ENCODE results near the gene LHB.
"Not testable (repeated sequence)": the region's sequence is repeated elsewhere in the genome, so short reads cannot be mapped to it uniquely, and the experiment has no call there.

Gene LHB

DNA sequence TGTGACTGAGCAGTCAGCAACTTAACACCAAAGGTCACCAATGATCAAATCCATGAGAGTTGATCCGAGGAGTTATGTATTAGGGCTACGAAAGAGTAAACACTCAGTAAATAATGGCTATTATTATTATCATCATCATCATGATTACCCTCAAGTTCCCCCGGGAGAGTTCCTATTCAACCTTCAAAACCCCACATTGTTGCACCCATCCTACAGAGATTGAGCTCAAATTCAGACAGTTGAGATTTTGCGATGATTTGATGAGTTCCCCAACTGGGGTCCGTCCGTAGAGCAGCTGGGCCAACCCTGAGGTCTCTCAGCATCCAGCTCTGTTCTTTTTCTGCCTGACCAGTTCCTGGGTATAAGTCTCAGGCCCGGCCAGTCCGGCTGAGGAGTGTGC lies 21.2 kb upstream of the LHB start:
- not testable (repeated sequence) for DNase-seq

DNA sequence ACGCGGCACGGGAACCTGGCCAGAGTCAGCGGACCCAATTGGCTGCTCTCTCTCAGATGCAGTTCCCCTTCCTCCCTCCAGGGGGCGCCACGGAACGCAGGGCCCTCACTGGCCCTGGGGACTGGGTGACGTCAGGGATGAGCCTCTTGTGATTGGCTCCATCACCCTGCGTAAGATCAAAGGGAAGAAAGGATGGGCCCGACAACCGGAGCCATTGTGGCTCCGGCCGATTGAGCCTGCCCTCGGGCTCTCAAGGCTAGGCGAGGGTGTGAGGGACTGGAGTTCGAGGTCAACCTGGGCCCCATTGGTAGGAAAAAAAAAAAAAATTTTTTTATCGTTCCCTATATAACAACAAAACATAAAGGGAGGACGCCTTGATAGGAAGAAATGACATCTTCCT lies 19.9 kb upstream of the LHB start, which contains the start of gene CGB1:
Gene CGB1, minus strand, starts transcription at position 81 of the 400 bp plus-strand sequence. CDS start 184 bp downstream, outside the sequence.
- peak; percentile 43 to 65 for DNase-seq

DNA sequence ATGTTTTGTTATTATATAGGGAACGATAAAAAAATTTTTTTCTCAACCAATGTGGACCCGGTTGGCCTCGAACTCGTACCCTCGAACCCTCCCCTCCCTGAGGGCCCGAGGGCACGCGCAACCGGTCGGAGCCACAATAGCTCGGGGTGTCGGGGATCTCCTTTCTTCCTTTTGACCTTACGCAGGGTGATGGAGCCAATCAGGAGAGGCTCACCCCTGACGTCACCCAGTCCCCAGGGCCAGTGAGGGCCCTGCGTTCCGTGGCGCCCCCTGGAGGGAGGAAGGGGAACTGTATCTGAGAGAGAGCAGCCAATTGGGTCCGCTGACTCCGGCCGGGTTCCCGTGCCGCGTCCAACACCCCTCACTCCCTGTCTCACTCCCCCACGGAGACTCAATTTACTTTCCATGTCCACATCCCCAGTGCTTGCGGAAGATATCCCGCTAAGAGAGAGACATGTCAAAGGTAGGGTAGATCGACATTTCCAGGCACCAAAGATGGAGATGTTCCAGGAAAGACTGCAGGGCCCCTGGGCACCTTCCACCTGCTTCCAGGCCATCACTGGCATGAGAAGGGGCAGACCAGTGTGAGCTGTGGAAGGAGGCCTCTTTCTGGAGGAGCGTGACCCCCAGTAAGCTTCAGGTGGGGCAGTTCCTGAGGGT lies 14.9 kb upstream of the LHB start, which contains the start of gene CGB2:
Gene CGB2, plus strand, starts transcription at position 249 of the 660 bp plus-strand sequence. Its CDS starts 206 bp downstream, at position 455.
- DNase-seq = peak; percentile 58 to 81

DNA sequence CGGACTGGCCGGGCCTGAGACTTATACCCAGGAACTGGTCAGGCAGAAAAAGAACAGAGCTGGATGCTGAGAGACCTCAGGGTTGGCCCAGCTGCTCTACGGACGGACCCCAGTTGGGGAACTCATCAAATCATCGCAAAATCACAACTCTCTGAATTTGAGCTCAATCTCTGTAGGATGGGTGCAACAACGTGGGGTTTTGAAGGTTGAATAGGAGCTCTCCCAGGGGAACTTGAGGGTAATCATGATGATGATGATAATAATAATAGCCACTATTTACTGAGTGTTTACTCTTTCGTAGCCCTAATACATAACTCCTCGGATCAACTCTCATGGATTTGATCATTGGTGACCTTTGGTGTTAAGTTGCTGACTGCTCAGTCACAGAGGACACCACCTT lies 13.4 kb upstream of the LHB start:
- DNase-seq = not testable (repeated sequence)

DNA sequence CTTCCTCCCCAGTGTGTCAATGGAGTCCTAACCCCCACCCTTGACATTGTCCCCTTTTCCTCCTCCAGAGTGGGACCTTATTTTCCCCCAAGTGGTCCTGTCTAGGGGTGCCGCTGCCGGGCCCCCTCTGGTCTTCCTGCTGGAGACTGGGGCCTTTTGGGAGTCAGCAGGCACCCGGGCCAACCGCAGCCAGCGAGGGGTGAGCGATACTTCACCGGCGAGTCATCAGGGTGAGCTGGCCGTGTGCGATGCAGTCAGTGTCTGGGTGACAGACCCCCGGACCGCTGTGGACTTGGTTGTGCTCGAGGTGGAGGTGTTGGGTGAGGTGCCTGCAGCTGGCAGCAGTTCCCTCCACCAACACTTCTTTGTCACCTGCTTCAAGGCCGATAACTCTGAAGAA lies 12.9 kb upstream of the LHB start:
- not testable (repeated sequence) for DNase-seq

DNA sequence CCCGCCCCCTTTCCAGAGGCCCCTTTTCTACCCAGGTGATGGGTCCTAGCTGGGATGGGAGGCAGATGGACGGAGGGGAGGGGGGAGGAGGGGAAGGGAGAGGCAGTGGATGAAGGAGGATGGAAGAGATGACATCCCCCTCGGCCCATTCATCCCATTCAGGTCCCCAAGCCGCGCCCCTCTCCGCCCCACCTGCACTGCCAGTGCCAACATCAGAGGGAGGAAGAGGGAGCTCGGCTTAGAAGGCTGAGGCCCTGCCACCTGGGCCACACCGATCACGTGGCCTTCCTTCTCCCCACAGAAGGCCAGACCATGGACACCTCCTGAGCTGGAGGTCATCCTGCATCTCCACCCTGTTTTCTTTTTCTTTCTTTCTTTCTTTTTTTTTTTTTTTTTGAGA lies 11.8 kb upstream of the LHB start:
- not testable (repeated sequence) for DNase-seq

DNA sequence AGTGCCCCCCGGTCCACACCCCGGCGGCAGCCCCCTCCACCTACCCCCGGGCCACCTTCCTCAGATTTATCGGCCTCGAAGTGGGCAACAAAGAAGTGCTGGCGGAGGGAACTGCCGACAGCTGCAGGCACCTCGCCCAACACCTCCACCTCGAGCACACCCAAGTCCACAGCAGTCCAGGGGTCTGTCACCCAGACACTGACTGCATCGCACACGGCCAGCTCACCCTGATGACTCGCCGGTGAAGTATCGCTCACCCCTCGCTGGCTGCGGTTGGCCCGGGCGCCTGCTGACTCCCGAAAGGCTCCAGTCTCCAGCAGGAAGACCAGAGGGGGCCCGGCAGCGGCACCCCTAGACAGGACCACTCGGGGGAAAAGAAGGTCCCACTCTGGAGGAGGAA lies 8.7 kb upstream of the LHB start:
- not testable (repeated sequence) for DNase-seq

DNA sequence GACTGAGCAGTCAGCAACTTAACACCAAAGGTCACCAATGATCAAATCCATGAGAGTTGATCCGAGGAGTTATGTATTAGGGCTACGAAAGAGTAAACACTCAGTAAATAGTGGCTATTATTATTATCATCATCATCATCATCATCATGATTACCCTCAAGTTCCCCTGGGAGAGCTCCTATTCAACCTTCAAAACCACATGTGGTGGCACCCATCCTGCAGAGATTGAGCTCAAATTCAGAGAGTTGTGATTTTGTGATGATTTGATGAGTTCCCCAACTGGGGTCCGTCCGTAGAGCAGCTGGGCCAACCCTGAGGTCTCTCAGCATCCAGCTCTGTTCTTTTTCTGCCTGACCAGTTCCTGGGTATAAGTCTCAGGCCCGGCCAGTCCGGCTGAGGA lies 8.2 kb upstream of the LHB start:
- not testable (repeated sequence) for DNase-seq

DNA sequence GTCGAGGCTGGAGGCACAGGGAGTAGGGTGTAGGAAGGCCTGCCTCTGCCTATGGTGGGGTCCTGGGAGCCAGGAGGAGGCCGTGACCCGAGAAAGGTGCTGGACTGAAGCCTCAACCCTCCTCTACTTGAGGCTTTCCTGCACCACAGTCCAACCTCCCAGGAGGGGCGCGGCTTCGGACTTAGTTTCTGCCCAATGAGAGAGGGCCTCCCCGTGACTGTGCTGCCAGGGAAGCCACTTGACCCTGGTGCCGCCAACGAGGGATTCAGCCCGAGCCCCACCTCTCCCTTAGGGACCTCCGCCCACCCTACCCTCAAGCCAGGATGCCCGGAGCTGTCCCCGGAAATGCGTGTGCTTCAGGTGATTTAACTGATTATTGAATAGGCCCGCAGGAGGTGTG lies 7.3 kb upstream of the LHB start, which contains the start of gene CGB3:
Gene CGB3, minus strand, starts transcription at position 101 of the 400 bp plus-strand sequence. CDS start 362 bp downstream, outside the sequence.
- not testable (repeated sequence) for DNase-seq

DNA sequence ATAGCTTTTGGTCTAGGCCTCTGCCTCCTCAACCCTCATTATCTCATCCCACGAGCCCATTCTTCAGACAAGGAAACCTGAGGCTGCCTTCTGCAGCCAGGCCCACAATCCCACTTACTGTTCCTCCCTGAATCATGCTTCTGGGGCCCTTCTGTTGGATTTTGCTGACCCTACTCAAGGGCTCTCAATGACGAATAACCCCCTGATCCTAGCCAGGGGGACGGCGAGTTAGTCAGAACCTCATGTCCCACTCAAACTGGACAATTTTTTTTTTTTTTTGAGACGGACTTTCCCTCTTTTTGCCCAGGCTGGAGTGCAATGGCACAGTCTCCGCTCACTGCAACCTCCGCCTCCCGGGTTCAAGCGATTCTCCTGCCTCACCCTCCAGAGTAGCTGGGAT lies 5.2 kb upstream of the LHB start:
- no peak for DNase-seq

DNA sequence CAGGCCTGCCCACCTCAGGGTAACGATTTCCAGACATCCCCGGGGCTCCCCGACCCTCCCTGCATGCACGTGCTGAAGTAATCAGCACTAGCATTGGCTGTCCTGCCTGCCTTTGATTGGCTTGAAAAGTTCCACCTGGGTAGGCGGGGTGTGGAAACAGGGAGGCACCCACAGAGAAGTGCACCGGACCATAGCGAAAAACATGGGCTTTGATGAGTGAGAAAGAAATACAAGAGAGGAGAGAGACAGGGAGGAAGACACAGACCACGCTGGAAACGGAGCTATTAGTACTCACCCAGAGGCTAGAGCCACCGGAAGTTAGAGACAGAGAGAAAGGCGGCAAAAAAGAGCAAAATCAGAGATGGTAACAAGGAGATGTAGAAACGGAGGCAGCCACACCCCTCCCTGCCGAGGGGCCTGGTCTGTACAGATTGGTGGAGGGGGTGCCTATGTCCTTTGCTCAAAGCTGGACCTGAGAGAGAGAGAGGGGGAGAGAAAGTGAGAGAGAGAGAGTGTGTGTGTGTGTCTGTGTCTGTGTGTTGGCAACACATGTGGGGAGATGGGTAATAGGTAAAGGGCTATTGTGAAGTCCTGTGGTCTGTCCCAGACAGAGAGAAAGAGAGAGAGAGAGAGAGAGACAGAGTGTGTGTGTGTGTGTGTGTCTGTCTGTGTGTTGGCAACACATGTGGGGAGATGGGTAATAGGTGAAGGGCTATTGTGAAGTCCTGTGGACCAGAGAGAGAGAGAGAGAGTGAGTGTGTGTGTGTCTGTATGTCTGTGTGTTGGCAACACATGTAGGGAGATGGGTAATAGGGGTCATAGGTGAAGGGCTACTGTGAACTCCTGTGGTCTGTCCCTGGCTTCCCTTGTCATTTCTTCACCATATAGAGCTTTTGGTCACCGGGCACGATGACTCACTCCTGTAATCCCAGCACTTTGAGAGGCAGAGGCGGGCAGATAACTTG lies 4.3 kb upstream of the LHB start:
- DNase-seq = no peak

DNA sequence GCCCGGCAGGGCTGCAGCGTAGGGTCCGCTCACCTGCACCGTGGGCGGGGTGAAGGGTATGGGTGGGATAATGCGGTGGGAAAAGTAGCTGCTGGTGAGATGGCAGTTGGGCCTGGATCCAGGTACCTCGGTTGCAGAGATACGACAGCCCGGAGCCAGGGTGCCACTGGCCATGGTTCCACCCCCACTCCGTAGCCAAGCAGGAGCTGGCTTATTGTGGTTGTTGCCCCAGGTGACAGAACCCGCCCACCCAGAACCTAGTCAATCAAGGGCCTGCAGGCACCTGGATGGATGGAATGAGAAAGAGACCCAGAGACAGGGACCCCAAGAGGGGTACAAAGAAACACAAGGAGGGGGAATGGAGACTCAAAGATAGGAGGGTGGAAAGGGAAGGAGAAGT lies 3.5 kb upstream of the LHB start:
- DNase-seq = no peak

DNA sequence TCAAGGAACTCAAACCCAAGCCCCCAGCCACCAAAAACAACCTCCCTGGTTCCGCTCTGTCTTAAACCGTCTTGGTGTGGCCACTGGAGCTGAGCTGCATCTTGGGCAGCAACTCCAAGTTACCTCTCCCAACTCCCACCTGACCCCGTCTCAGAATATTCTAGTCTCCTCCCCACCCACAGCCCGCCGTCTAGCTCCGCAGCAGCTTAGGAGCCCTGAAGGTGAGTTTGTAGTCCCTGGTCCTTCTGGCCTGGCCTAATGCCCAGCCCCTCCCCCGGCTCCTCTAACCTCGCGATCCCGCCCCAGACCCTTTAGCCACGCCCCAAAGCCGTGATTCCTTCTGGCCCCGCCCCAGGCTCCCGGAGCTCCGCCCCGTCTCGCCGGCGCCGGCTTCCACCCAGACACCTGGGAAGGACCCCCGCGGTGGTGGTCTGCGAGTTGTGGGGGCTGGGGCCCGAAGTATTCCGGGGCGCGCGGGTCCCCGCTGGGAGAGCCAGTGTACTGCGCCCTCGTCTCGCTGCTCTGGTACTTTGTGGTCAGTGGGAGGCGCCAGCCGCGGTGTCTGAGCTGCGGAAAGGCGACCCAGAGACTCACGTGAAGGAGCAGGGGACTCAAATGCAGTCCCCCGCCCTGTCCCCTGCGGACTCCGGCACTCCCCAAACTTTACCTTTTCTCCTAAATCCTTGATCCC lies 2.5 kb upstream of the LHB start:
- peak; percentile 65 to 74 for DNase-seq

DNA sequence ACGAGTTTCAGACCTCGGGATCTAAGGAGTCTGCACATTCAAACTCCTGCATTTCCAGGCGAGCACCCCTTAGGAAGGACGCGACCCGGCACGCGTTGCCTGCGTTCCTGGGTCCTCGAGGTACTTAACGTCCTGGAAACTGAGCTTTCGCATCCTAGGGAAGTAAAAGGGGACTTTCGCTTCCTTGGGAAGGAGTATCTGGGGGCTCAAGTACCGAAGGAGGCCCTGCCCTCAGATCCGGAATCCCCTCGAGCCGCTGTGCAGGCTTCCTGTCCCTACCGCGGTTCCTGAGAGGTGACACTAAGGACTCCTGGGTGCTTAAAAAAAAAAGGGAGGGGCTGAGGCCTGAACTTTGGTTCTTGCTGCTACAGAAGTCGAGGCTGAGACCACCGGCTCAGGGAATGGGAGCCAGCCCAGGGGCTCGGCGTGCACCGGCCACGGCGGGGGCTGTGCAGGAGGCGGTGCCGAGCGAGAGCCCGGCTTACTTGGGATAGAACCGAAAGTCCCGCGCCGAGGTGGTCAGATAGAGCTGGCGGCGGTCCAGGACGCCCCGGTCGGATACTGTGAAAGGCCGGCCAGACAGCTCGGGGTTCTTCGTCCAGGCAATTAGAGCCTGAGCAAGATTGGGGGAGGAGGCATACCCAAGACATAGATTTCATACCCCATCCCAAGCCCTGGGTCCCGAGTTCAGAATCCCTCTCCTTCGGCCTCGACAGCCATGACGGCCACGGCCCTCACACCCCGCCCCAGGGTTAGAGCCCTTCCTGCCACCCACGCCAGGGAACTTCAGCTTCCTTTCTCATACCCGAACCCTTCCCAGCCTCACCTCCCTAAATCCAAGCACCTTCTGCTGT lies 1.7 kb upstream of the LHB start:
- DNase-seq = peak in 1 of 2 donors; percentile 24

DNA sequence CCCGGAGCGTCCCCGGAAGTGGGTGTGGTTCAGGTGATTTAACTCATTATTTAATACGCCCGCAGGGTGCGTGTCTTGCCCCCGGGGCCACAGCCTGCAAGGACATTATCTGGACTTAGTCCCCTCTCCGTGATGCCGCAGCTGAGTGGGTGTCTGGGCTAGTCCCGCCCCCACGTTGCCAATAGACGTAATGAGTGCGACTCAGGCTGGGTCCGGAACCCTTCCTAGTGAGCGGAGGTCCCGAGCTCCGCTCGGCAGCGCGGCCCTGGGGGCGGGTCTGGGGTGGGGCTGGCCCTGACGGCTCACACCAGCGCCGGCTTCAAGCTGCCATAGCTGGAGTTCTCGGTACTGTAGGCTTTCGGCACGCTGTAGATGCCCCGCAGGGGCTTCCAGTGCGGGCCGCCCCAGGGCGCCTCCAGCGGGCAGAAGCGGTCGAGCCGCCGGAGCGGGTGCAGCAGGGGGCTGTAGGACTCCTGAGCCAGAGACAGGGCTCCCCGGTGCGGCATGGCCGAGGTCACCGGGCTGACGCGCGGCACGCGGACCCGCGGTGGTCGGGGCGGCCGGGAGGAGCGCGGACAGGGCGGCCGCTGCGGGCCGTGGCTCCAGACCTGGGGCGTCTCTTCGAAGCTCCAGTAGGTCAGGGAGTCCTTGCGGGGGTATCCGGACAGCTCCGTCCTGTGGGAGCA lies 918 bp upstream of the LHB start:
- DNase-seq = peak; percentile 65 to 68

DNA sequence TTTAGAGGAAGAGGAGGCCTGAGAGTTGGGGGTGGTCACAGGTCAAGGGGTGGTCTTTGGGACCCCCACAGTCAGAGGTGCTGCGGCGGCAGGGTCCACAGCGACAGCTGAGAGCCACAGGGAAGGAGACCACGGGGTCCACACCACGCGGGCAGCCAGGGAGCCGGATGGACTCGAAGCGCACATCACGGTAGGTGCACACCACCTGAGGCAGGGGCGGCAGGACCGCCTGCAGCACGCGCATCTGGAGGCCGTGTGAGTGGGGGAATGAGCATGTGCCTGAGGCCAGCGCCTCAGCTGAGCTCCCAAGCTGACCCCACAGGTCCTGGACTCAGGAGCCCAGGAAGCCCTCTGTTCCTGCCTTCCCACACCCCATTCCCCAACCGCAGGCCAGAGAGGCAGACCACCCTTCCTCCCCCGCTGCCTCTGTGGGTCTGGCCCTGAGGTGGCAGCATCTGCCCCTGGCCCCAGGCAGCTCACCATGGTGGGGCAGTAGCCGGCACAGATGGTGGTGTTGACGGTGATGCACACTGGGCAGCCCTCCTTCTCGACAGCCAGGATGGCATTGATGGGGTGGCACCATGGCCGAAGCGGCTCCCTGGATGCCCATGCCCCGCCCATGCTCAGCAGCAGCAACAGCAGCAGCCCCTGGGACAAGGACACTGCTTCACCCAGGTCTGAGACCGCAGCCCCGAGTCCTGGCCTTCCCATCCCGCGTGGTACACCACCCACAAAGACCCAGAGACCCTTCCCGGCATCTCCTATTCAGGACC lies 638 bp downstream of the LHB start:
- DNase-seq = no peak

DNA sequence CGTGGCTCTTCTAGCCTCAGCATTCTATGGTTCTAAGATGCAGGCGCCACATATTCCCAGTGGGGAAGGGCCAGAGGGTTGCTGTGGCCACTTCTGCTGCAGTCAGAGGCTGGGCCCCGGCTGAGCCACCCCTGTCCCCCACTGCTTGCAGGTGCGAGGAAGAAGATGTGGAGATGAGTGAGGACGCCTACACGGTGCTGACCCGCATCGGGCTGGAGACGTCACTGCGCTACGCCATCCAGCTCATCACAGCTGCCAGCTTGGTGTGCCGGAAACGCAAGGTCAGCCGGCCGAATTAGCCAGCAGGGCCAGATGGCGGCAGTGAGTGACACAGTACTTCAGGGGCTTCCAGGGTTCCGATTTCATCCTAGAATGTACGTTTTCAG lies 2.0 kb downstream of the LHB start:
- no peak for DNase-seq

DNA sequence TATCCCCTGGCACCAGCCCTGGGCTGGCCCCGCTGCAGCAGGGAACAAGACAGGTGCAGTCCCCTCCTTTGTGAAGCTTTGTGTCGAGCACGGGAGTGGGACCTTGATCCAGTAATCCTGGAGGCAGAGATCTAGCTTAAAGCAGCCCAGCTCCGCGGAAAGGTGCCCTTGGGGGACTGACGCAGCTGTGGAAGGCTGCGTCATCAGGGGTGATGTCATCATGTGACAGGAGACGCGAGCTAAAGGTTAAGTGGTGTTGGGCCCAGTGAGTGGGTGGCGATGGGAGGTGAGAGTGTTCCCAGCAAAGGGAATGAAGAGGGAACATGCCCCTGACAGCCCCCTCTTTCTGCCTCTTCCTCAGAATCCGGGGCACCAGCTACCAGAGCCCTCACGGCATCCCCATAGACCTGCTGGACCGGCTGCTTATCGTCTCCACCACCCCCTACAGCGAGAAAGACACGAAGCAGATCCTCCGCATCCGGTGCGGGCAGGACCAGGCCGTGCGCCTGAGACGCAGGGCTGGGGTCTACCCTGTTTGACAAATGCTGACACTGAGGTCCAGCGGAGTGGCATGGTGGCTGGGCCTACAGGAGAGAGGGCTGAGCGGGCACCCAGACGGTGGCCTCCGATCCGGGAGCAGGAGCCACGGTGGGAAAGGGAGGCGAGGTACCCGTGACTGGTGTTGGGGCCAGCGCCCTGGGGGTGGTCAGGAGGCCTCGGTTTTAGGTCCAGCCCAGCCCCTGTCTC lies 2.6 kb downstream of the LHB start:
- no peak for DNase-seq

DNA sequence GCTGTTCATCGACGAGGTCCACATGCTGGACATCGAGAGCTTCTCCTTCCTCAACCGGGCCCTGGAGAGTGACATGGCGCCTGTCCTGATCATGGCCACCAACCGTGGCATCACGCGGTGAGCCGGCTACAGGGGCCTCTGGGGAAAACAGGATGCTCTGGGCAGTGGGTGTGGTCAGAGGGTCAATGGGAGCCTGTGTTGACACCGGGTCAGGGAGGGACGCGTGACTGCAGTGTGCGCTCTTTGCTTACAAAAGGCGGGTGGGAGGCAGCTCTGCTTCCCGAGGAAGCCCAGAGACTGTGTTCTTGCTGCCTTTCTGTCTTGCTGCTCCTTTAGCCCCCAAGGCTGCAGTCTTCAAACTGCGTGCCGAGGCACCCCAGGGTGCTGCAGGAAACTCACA lies 5.7 kb downstream of the LHB start:
- DNase-seq = no peak

DNA sequence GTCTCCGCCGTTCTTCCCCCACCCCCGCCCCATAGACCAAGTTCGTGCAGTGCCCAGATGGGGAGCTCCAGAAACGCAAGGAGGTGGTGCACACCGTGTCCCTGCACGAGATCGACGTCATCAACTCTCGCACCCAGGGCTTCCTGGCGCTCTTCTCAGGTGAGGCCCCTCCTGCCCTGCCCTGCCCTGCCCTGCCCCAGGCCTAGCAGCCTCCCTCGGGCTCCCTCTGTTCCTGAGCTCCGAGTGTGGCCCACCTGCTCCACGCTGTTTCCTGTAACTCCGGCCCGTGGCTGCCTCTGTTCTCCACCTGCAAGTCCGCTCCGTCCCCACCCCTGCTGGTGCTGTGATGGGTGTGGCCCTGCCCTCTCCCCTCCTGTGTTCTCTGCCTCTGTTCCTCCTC lies 6.4 kb downstream of the LHB start:
- no peak for DNase-seq
